ENCODE data around the gene SLC6A20.

- TF ChIP-seq, protein P1, sequence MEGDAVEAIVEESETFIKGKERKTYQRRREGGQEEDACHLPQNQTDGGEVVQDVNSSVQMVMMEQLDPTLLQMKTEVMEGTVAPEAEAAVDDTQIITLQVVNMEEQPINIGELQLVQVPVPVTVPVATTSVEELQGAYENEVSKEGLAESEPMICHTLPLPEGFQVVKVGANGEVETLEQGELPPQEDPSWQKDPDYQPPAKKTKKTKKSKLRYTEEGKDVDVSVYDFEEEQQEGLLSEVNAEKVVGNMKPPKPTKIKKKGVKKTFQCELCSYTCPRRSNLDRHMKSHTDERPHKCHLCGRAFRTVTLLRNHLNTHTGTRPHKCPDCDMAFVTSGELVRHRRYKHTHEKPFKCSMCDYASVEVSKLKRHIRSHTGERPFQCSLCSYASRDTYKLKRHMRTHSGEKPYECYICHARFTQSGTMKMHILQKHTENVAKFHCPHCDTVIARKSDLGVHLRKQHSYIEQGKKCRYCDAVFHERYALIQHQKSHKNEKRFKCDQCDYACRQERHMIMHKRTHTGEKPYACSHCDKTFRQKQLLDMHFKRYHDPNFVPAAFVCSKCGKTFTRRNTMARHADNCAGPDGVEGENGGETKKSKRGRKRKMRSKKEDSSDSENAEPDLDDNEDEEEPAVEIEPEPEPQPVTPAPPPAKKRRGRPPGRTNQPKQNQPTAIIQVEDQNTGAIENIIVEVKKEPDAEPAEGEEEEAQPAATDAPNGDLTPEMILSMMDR (IDR thresholded peaks at IDR 0.05) = no peak
- TF ChIP-seq POLR2A (IDR thresholded peaks at IDR 0.05) = no peak
Measured at GRCh38 chr3:45787551-45787950, 8.8 kb downstream of the SLC6A20 start.
